GM21723 (cell line): ENCODE results near the gene KRTAP24-1.

Experiments
- ATAC-seq: cut with Tn5 transposase; IDR thresholded peaks from one replicate; pipeline ENCODE4 v1.9.1; 2021; ENCODE audit warnings: mild to moderate bottlenecking, moderate library complexity; ENCODE audit not compliant: unreplicated experiment

KRTAP24-1 gene

DNA sequence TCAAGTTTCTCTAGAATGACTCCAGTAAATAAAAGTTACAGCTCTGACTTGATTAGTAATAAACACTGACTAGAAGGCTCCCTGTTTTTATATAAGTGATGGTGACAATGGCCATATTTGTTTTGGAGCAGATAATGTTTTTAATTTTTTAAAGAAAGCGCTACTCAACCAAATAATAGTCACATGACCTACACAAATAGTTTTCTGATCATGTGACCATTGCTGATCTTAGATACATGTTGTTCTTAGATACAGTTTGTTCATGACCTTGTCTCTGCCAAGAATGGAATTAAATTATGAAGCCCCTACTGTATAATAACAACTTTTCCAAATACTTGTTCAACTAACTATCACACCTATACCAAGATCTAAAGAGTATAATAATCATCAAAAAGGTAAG is 44.6 kb downstream of the KRTAP24-1 start:
- no peak for ATAC-seq

DNA sequence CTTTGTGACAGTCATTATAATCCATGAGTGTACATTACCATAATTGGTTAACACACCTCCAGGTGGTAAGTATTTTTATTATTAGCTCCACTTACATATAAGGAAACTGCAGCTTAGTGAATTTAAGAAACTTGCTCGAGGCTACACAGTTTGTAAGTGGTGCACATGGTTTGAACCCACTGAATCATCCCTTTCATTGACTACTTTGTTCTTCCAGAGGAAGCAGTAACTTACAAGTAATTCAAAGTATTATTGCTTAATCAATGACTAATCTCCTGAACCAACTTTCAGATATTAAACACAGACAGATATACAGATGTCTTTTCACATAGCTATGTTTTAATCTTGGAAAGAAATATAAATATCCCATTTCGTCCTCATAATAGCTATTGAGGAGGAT is 48.1 kb downstream of the KRTAP24-1 start:
- no peak for ATAC-seq

- ATAC-seq, result no peak
Measured at GRCh38 chr21:30234050-30234449, 48.7 kb downstream of the KRTAP24-1 start.

DNA sequence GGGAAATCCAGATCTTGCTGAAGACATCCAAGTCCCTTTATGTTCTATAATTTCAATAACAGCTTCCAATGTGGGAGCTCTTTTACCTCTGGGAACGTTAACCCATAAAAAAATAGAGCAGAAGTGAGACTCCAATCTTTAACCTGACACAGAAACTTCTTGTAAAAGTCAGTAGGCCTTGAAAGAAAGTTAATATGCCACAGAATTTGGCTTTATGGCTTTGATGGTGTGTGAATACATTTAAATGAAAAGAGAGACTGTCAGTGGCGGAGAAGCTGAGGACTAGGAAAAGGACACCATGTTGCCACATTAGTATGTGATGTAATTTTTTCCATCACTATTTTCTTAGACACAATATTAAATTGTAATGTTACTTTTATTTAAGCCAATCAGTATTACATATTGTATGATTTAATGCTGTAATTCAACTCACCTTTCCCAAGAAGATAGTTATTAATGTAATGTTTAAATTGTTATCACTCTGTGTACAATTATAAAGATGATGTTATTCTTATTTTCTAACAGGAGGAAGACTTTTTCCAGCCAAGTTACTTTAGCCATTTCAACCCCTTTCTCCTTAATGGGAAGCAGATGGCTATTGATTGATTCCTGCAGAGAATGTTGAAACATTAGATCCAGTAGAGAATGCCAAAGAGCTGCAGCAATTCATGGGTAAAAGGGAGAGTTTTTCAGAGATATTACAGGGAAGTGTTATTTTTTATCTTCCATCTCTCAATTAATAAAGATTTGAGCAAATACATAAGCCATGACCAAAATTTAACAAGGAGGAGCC is 49.3 kb downstream of the KRTAP24-1 start:
- ATAC-seq, result no peak

- ATAC-seq, result no peak
Measured at GRCh38 chr21:30232011-30232410, 50.7 kb downstream of the KRTAP24-1 start.
